ENCODE results near the gene NET1.
"Not testable (repeated sequence)": the region's sequence is repeated elsewhere in the genome, so short reads cannot be mapped to it uniquely, and the experiment has no call there.

NET1 gene

DNA sequence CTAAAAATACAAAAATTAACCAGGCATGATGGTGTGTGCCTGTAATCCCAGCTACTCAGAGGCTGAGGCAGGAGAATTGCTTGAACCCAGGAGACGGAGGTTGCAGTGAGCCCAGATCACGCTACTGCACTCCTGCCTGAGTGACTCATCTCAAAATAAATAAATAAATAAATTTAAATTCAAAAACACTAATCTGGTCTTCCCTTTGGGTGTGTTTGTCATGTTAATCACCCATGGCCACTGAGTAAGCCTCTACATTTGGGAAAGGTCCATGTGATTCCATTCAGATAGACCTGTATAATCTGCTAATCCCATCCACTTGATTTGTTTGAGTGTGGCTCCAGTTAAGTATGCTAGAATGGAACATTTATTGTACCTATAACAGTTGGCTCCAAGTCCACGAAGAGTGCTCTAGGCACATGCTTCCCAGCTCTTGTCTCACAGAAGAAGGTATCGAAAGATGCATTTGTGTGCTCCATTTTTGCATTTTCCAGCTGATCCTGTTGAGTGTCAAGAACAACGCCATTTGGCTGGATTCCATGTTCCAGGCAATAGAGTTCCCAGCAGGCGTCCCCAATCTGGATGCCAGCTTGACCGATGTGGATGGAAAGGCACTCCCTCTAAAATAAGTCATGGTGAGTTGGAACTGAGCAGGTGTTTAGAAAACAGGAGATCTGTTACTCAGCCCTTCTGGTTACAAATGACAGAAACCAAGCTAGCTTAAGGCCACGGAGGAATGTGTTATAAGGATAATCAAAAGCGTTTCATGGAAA lies 11.7 kb upstream of the NET1 start:
- DNase-seq, result no peak

DNA sequence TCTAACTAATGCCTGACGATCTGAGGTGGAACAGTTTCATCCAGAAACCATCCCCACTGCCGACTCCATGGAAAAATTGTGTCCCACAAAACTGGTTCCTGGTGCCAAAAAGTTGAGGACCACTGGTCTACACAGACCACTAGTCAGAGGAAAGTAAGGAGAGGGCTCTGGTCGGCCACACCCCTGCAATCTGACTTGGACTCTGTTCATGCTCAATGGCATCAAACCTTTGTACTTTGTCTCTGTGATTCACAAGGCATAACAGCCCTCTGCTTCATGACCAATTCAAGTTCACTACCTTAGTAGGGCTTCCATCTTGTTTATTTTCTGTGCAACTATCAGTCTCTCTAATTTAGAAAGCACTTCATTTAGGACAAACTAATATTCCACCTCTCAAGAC lies 9.6 kb upstream of the NET1 start:
- no peak for DNase-seq

DNA sequence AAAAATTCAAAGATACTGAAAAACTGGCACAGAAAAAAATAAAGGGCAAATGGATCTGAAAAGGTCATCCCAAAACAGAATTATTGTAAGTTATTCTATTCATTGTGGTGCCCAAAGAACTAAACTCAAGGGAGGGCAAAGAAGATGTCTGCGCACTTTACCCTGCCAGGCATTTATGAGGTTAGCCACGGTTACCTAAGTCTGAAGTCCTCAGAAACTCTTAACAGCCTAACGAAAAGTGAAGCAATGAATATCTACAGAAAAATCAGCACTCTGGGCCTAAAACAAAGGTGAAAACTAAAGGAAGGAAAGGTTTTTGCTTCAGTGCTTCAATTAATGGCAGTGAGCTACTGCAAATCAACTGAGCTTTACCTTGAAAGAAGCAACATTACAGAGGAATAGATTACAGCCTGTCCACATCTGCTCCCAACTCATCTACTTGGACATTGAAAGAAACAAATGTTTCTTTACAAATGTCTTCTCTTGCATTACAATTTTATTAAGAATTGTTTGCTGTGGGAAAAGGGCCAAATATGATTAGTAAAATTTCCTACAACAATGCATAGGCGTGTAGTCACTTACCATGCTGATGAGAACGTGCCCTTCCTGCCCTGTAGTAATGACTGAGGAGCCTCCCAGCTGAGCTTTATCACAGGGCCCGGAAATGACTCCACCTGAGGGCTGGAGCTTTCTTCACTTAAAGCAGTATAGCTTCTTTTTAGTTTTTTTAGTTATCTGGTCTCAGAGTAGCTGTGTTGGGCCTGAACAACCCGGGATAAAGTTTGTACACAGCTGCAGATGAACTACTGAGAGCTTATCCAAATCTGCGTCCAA lies 7.9 kb upstream of the NET1 start, which contains the start of gene TUBAL3:
TSS of gene TUBAL3 (minus strand) at position 621 of the 834 bp plus-strand sequence. CDS start at position 585, 36 bp downstream.
- DNase-seq, result no peak

GRCh38 chr10:5406918-5407317 lies 5.4 kb upstream of the NET1 start:
- DNase-seq, result no peak

DNA sequence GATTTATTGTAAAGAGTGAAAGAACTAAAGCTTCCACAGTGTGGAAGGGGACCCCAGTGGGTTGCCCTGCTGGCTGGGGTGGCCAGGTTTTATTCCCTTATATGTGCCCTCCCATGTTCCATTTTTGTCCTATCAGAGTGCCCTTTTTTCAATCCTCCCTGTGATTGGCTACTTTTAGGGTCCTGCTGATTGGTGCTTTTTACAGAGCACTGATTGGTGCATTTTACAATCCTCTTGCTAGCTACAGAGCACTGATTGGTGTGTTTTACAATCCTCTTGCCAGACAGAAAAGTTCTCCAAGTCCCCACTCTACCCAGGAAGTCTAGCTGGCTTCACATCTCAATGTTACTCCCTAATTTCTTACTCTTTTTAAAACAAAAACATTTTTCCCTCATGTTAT lies 1.6 kb upstream of the NET1 start:
- not testable (repeated sequence) for DNase-seq

GRCh38 chr10:5411941-5412276 lies 448 bp upstream of the NET1 start:
- DNase-seq, result no peak

- no peak for DNase-seq
These were observed 918 bp downstream of the NET1 start for GRCh38 chr10:5413012-5413938.

GRCh38 chr10:5416981-5417380 lies 4.6 kb downstream of the NET1 start:
- DNase-seq, result no peak

GRCh38 chr10:5418584-5418983 lies 6.2 kb downstream of the NET1 start:
- no peak for DNase-seq

DNA sequence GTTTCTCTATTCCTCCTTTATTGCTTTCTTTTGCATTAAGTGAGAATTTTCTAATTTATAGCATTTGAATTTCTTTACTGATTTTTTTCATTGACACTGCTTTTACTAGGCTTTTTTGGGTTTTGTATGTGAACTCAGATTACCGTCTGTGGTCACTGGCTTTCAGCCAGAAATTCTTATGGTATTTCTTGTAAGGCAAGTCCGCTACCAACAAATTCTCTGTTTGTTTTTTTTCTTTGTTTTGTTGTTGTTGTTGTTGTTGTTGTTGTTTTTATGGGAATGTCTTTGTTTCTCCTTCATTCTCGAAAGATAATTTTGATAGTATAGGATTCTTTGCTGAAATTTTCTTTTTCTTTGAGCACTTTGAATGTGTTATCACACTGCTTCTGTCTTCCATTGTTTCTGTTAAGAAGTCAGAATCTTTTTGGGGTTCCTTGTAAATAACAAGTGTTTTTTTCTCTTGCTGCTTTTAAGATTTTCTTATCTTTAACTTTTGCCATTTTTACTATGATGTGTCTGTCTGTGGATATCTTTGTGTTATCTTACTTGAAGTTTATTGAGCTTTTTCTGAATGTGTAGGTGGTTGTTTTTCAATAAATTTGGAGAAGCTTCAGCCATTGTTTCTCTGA lies 7.2 kb downstream of the NET1 start:
- no peak for DNase-seq

DNA sequence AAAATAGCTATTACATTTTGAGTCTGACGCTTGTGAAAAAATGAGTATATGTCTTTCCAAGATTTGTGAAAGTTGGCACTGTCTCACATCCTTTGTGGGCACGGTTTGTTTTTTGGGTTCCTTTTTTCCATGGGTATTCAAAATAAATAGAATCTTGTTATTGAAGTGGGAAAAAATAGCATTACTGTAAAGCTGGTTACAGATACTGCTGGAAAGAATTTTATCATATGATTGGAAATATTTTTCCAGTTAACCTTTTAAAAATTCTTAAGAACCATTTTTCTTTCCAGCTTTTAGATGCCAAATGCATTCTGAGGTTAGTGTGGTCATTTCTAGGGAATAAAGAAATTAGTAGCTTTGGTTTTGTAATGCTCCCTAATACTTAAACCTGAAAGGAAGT lies 11.4 kb downstream of the NET1 start:
- no peak for DNase-seq

GRCh38 chr10:5424751-5425150 lies 12.4 kb downstream of the NET1 start:
- no peak for DNase-seq

GRCh38 chr10:5428133-5428532 lies 15.8 kb downstream of the NET1 start:
- no peak for DNase-seq

- no peak for DNase-seq
These were observed 20.8 kb downstream of the NET1 start for GRCh38 chr10:5433182-5433581.

DNA sequence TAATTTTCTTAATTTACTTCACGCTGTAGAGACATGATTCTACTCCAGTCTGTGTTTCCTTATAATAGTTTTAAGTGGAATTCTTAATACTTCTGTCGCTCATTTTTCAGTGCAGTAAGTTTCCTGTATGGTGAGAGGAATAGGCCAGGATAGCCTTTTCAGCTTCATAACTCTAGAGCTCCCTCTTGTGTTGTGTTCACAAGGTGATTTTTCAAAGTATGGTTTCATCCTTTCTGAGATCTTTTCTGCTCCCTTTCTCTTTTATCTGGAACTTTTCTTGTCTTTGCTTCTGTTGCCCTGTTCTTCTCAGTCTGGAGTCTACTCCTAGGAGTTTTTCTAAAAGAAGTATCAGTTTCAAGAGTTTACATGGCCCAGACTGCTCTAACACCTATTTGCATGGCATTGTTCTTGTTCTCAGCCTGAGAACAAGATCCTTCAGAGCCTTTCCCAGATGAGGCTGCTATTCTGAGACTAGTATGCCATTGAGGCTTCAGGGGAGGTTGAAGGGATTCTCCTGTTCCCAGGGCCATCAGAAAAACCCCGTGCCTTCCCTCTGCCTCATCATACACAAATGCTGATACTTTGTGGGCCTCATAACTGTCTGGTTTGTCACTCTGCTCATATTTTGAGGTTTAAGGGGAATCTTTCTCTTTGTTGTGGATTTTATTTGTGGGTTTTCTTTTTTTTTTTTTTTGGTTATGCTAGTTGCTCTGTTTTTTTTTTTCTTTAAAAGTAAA lies 21.8 kb downstream of the NET1 start:
- no peak for DNase-seq

DNA sequence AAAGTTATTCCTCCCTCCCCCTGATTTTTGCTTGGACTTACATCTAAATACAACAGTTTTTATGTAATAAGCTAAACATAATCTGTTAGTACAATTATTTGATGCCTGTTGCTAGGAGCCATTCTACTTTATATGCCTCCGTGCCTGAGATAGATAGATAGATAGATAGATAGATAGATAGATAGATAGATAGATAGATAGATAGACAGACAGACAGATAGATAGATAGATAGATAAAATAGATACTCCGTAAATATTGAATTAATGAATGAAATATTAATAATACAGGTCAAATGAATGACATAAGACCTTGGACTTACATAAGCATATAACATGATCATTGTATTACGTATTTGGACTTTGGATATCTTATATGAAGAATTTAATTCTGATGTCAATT lies 23.0 kb downstream of the NET1 start:
- DNase-seq, result no peak

- no peak for DNase-seq
These were observed 27.8 kb downstream of the NET1 start for GRCh38 chr10:5440206-5440605.

DNA sequence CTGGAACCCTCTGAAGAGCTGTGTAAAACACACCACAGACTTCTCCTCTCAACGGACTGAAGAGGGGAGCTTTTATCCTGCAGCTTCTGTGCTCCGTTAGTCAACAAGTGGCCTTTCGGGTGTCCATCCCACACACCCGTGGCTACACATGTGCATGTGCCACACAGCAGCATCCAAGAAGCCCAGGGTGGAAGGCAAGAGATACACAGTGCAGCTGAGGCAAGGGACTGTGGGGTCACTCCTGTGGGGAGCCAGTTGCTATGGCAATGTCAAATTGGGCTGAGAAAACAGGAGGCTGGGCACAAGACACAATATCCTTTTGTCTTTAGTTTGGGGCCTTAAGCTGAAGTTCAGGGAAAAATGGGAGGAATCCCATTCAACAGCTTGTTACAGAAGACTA lies 28.7 kb downstream of the NET1 start:
- DNase-seq, result no peak

DNA sequence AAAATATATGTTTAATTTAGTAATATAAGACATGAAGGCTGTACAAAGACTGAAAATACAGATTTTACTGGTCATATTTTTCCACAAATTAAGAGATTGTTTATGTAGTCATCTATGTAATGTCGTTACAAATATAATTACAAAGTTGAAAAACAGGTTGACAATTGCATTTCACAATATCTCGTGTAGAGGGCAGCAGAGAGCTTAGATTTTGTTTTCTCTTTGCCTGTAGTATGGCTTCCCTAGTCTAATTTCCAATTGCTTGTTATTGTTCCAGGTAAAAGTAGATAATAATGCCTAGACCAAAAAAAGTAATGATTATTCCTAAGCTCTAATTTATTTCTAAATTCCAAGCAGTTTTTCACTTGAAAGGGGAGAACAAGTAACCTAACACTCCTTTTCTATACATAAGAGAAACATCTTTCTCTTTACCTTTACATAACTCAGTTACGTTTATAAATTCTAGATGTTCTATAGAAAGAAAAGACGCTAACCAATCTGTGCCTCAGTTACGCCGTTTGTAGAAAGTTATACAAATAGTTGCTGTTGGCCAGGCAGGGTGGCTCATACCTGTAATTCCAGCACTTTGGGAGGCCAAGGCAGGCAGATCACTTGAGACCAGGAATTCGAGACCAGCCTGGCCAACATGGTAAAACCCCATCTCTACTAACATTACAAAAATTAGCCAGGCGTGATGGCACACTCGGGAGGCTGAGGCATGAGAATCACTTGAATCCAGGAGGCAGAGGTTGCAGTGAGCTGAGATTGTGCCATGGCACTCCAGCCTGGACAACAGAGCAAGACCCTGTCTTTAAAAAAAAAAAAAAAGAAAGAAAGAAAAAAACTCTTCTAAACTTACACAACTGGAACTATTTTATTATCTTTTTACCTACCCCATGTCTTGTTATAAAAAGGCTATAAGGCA lies 30.0 kb downstream of the NET1 start:
- no peak for DNase-seq

DNA sequence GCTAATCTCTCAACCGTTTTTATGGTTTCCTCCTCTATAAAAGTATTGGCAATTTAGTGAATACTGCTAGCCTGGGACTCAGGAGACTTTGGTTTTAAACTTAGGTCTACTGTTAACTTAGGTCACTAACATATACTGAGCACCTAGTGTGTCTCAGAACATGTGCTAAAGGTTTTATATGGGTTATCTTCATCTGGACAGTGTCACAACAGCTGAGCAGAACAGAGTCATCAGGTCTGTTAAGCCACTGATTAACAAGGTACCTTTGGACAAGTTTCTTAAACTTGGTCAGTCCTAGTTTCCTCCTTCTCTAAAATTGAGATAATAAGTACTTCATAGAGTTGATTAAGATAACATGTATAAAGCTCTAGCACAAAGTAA lies 30.6 kb downstream of the NET1 start:
- no peak for DNase-seq

- no peak for DNase-seq
These were observed 31.1 kb downstream of the NET1 start for GRCh38 chr10:5443429-5443828.

All from stimulated activated CD4-positive, alpha-beta T cell treated with anti-CD3 and anti-CD28 coated beads, Interleukin-4, amount 100 ng/mL, for 1 hour (primary cell).